SK-N-SH (cell line): Measurements from ENCODE around the gene IL32. TPM values are rescaled to one million over a fixed set of nuclear protein-coding genes. Genes with fewer than 3 reads are reported as not detected.

Experiments used
- CHD2 ChIP-seq: fragments of 150-350 bp; IDR thresholded peaks from 2 replicates; pipeline ENCODE4 v1.6.1; 2018; ENCODE audit warnings: low read length; ENCODE audit not compliant: partially characterized antibody
- CTCF ChIP-seq: fragments of 200-600 bp; sonication (generic); IDR thresholded peaks from 2 replicates; pipeline ENCODE4 v1.6.1; 2017; ENCODE audit warnings: antibody characterized with exemption, mild to moderate bottlenecking, moderate library complexity
- FOXJ3 ChIP-seq: sonication (generic); formaldehyde crosslinking; IDR thresholded peaks from 2 replicates; pipeline ENCODE4 v1.5.1; 2020; ENCODE audit warnings: mild to moderate bottlenecking, missing genetic modification reagents
- FOXM1 ChIP-seq: IDR thresholded peaks from 2 replicates; pipeline ENCODE4 v1.4.0; 2012; ENCODE audit warnings: low read depth, mild to moderate bottlenecking
- GABPA ChIP-seq: IDR thresholded peaks from 2 replicates; pipeline ENCODE4 v1.4.0; 2012; ENCODE audit warnings: low read depth, mild to moderate bottlenecking
- GATA2 ChIP-seq: sonication (generic); formaldehyde crosslinking; IDR thresholded peaks from 2 replicates; pipeline ENCODE4 v1.5.0; 2020; ENCODE audit warnings: mild to moderate bottlenecking, missing genetic modification reagents
- JUND ChIP-seq: IDR thresholded peaks from 2 replicates; pipeline ENCODE4 v1.4.0; 2012
- MEF2A ChIP-seq: IDR thresholded peaks from 2 replicates; pipeline ENCODE4 v1.4.0; 2012; ENCODE audit warnings: low read depth, borderline replicate concordance
- NRF1 ChIP-seq: IDR thresholded peaks from 2 replicates; pipeline ENCODE4 v1.6.1; 2012; ENCODE audit warnings: low read depth, mild to moderate bottlenecking, low read length
- POLR2AphosphoS5 ChIP-seq: IDR thresholded peaks from 2 replicates; pipeline ENCODE4 v1.6.1; 2012; ENCODE audit warnings: low read depth, low read length
- RAD21 ChIP-seq: IDR thresholded peaks from 2 replicates; pipeline ENCODE4 v1.6.1; 2012; ENCODE audit warnings: mild to moderate bottlenecking, low read length
- RCOR1 ChIP-seq: fragments of 150-350 bp; IDR thresholded peaks from 2 replicates; pipeline ENCODE4 v1.6.1; 2017; ENCODE audit warnings: antibody characterized with exemption, low read length
- REST ChIP-seq: IDR thresholded peaks from 2 replicates; pipeline ENCODE4 v1.6.1; 2012; ENCODE audit warnings: mild to moderate bottlenecking, low read depth, low read length, moderate library complexity
- RXRA ChIP-seq: IDR thresholded peaks from 2 replicates; pipeline ENCODE4 v1.4.0; 2012; ENCODE audit warnings: low read depth, mild to moderate bottlenecking, borderline replicate concordance
- SIN3A ChIP-seq: IDR thresholded peaks from 2 replicates; pipeline ENCODE4 v1.6.1; 2012; ENCODE audit warnings: low read depth, mild to moderate bottlenecking, low read length, moderate library complexity, borderline replicate concordance
- SMC3 ChIP-seq: IDR thresholded peaks from 2 replicates; pipeline ENCODE4 v1.6.1; 2012; ENCODE audit warnings: low read depth, low read length, improper control_type of control experiment
- TAF1 ChIP-seq: IDR thresholded peaks from 2 replicates; pipeline ENCODE4 v1.6.1; 2012; ENCODE audit warnings: low read depth, mild to moderate bottlenecking, low read length, moderate library complexity, borderline replicate concordance
- USF1 ChIP-seq: IDR thresholded peaks from 2 replicates; pipeline ENCODE4 v1.4.0; 2012; ENCODE audit warnings: low read depth, borderline replicate concordance
- YY1 ChIP-seq: IDR thresholded peaks from 2 replicates; pipeline ENCODE4 v1.4.0; 2012; ENCODE audit warnings: low read depth, mild to moderate bottlenecking
- polyA plus RNA-seq, 3 experiments: library from polyadenylated mRNA; depleted of rRNA; stranded (reverse); fragments of >200 nt; gene quantifications; 2 replicates each; pipeline ENCODE4 v1.2.3, GENCODE V29; 2012
- TF ChIP-seq, protein P1 (sequence below): IDR thresholded peaks from 2 replicates; pipeline ENCODE4 v1.4.0; 2012; ENCODE audit warnings: low read depth, borderline replicate concordance
- TF ChIP-seq, protein P2 (sequence below): IDR thresholded peaks from 2 replicates; pipeline ENCODE4 v1.4.0; 2012; ENCODE audit warnings: low read depth

Gene IL32
- polyA plus RNA-seq, 1 of the 3 experiments (the other 2 are of a cell fraction), result 26.4 TPM

GRCh38 chr16:3023669-3024478 is 41.6 kb upstream of the IL32 start, which contains the start of the genes HCFC1R1 and THOC6 (continued):
- TF ChIP-seq REST (peak; percentile 38; the same call in 1 of the 2 replicates), FOXM1 (no peak; the same call in 1 of the 2 replicates), CTCF (no peak), GABPA (peak; percentile 58; the same call in 1 of the 2 replicates), FOXJ3 (CRISPR knock-in tag) (no peak), RXRA (no peak), SMC3 (no peak), NRF1 (peak; percentile 63), JUND (peak; percentile 70; the same call in 1 of the 2 replicates), SIN3A (peak; percentile 75; the same call in 1 of the 2 replicates), MEF2A (no peak), TAF1 (peak; percentile 13; the same call in 1 of the 2 replicates), POLR2AphosphoS5 (peak; percentile 91), GATA2 (CRISPR knock-in tag) (no peak), USF1 (peak; percentile 94), RAD21 (no peak), CHD2 (peak; percentile 98), YY1 (no peak; the same call in 1 of the 2 replicates), RCOR1 (no peak)
- TF ChIP-seq, protein P1, sequence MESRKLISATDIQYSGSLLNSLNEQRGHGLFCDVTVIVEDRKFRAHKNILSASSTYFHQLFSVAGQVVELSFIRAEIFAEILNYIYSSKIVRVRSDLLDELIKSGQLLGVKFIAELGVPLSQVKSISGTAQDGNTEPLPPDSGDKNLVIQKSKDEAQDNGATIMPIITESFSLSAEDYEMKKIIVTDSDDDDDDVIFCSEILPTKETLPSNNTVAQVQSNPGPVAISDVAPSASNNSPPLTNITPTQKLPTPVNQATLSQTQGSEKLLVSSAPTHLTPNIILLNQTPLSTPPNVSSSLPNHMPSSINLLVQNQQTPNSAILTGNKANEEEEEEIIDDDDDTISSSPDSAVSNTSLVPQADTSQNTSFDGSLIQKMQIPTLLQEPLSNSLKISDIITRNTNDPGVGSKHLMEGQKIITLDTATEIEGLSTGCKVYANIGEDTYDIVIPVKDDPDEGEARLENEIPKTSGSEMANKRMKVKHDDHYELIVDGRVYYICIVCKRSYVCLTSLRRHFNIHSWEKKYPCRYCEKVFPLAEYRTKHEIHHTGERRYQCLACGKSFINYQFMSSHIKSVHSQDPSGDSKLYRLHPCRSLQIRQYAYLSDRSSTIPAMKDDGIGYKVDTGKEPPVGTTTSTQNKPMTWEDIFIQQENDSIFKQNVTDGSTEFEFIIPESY, result peak; percentile 94
- TF ChIP-seq, protein P2, sequence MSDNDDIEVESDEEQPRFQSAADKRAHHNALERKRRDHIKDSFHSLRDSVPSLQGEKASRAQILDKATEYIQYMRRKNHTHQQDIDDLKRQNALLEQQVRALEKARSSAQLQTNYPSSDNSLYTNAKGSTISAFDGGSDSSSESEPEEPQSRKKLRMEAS, result peak; percentile 82; the same call in 1 of the 2 replicates
